ENCODE results near the gene PTRH1. TPM values are rescaled to one million over a fixed set of nuclear protein-coding genes. Genes with fewer than 3 reads are reported as not detected.

PTRH1 gene
- total RNA-seq, 1 donor: 17.2 TPM

DNA sequence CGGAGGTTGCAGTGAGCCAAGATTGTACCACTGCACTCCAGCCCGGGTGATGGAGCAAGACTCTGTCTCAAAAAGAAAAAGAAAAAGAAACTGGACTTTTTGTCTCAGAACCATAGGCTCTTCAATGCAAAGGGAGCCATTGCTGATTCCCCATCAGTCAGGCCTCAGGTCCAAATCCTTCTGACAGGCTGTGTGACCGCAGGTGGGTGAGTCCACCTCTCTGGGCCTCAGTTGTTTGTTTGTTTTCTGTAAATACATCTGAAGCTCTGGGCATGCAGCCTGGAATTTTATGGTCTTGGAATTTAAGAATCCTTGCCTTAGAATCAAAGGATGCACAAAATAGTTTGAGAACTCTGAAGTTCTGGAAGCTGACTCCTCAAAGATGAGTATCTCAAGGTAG, 40.8 kb upstream of the PTRH1 start:
- H3K4me3 ChIP-seq (ENCODE audit: low read depth, low read length): no peak overlapping the region
- TF ChIP-seq, protein P1, sequence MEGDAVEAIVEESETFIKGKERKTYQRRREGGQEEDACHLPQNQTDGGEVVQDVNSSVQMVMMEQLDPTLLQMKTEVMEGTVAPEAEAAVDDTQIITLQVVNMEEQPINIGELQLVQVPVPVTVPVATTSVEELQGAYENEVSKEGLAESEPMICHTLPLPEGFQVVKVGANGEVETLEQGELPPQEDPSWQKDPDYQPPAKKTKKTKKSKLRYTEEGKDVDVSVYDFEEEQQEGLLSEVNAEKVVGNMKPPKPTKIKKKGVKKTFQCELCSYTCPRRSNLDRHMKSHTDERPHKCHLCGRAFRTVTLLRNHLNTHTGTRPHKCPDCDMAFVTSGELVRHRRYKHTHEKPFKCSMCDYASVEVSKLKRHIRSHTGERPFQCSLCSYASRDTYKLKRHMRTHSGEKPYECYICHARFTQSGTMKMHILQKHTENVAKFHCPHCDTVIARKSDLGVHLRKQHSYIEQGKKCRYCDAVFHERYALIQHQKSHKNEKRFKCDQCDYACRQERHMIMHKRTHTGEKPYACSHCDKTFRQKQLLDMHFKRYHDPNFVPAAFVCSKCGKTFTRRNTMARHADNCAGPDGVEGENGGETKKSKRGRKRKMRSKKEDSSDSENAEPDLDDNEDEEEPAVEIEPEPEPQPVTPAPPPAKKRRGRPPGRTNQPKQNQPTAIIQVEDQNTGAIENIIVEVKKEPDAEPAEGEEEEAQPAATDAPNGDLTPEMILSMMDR (IDR thresholded peaks at IDR 0.05; ENCODE audit: insufficient read depth, low read length): no peak
- no peak for DNase-seq (ENCODE audit: low read depth)

DNA sequence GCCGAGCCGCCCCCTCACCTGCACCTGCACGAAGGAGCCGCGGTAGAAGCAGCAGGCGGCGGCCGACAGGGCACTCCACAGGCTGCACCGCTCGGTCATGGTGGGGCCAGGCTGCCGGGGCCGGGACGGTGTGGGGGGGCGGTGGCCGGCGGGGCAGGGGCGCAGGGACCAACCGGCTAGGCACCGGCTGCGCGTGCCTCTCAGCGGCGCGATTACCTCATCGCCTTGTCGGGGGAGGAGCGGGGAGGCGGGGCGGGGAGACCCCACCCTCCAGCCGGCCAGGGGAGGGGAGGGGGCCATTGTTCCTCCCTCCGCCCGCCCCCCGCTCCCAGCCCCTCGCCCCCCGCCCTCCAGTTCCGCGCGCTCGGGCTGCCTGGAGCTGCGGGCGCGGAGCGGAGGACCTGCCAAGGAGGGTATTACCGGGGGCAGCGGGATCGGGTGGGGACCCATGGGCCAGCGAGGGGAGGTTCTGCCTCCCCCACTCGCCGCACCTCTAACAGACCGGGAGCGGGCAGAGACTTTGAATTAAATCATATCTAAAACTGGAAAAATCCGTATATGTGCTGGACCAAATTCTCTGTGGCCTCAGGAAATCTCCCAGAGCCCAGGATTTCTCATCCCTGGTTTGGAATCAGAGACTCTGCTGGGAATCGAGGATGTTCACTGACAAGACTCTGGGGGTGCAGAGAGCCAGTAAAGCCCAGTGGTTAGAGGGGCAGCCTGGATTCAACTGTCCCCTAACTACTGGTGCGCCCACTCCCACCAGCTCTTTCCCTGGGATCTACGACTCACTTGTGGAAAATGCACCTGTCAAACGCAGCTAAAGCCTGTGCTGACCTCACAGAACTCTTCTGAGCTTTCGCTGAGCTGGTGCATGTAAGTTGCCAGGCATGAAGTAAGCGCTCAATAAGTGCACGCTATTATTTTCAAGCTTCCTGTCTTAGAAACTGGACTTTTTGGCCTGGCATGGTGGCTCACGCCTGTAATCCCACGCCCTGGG, 39.9 kb upstream of the PTRH1 start:
- DNase-seq (ENCODE audit: low read depth): no peak
- no peak overlapping the region for H3K4me3 ChIP-seq (ENCODE audit: low read depth, low read length)

DNA sequence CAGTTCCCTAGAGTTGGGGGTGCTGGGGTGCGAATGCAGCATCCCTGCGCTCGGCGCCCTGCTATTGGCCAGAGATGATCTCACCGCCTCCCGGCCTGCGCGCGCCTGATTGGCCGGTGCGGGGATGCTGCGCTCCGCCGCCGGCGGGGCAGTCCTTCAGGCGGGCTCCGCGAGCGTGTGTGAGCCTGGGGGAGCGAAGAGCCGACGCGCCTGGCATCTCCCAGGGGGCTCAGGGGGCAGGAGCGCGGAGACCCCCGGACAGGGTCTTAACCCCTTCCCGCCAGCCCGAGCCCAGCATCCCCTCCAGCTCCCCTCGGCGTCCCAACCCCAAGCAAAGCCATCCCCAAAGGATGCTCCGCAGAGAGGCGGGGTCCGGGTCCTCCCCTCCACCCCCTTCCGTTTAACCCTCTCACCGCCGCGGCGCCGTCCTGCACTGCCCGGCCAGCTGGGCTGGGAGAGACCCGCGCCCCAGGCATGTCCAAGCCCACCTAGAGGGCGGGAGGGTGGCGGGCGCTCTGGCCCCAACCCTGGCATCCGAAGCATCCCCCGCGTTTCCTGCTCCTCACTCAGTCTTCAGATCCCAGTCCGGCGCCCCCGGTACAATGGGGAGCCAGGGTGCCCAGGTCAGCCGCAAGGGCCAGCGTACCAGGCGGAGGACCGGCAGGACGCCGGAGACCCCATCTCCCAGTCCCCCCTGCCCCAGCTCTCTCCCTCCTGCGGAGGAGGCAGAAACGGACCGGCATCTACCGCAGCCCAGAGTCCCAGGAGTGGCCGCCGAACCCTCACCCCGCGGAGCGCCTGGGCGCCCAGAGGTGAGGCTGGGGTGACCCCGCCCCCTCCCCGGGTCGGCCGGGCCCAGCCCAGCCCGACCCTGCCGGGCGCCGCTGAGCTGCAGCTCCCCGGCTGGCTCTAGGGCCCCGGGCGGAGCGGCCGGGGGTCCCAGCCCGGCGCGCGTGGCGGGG, 38.9 kb upstream of the PTRH1 start:
- no peak overlapping the region for H3K4me3 ChIP-seq (ENCODE audit: low read depth, low read length)
- no peak for DNase-seq (ENCODE audit: low read depth)
- TF ChIP-seq, protein P1 (IDR thresholded peaks at IDR 0.05; ENCODE audit: insufficient read depth, low read length): no peak

More for the DNA sequence above, 39.9 kb upstream of the PTRH1 start:
- TF ChIP-seq, protein P1 (IDR thresholded peaks at IDR 0.05; ENCODE audit: insufficient read depth, low read length): no peak

DNA sequence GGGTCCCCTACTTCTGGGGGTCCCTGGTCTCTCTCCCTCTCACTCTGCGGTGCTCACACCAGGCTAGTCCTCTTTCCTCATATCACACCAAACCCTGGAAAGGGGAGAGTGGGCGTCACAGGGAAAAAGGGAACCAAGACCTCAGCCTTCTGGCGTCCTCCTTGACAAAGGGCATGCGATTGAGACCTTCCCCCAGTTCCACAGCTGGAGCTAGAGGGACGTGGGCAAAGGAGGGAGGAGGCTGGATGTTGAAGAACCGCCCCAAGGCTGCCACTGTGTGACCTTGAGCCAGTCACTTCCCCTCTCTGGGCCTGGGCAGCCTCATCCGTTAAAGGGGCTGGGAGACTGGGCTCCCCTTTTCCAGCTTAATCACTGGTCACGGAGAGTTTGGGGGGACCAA, 38.2 kb upstream of the PTRH1 start:
- DNase-seq (ENCODE audit: low read depth): no peak
- H3K4me3 ChIP-seq (ENCODE audit: low read depth, low read length): no peak overlapping the region
- TF ChIP-seq, protein P1 (IDR thresholded peaks at IDR 0.05; ENCODE audit: insufficient read depth, low read length): no peak

DNA sequence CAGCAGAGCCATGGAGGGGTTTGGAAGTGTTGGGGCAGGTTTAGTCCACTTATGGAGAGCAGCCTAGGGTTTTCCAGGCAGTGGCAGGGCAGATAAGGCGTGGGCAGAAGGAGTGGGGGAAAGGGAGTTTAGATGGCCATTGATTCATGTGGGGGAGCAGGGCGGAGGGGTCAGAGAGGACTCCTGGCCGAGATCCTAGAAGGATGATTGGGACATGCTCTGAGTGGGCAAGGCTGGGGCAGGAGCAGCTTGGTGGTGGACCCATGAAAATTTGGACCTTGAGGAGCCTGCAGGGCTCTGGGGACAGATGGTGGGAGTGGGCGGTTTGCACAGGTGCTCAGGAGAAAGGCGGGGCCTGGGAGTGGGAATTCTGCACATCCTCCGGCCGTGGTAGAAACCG, 37.7 kb upstream of the PTRH1 start:
- TF ChIP-seq, protein P1 (IDR thresholded peaks at IDR 0.05; ENCODE audit: insufficient read depth, low read length): no peak
- H3K4me3 ChIP-seq (ENCODE audit: low read depth, low read length): no peak overlapping the region
- DNase-seq (ENCODE audit: low read depth): no peak

DNA sequence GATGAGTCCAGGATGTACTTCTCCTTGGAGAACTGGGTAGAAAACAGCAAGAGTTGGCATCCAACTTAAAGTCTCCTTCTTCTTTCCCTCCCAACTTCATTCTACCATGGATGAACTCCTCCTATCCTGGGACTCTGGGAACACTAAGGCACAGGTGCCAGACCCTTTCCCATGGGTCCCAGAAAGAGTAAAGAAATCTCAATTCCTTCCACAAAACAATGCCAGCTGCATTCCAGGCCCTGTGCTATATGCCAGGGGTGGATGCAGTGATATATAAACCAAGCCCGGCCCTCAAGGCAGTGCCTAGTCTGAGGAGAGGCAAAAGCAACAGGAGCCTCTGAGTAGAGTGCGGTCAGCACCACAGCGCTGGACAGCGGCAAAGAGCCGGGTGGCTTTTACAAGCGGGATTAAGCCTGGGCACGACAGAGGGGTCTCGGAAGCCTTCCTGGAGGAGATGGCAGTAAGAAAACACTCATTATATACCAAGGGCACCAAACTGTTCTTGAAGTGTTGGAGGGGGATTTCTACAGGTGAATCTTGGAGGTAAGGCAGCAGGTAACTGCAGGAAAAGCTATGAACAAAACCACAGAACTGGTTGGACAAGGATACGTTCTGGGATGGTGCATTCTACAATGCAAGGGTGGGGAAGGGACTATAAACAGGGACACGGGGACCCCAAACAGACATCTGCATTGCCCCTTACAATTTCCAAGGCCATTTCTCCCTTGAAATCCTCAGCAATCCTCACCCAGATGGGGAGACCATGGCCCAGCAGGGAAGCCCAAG, 36.0 kb upstream of the PTRH1 start:
- TF ChIP-seq, protein P1 (IDR thresholded peaks at IDR 0.05; ENCODE audit: insufficient read depth, low read length): no peak
- peak; percentile 35 for DNase-seq (ENCODE audit: low read depth)
- H3K4me3 ChIP-seq (ENCODE audit: low read depth, low read length): no peak overlapping the region
